ENCODE results near the gene PBX1.
A peak's percentile ranks its signal among the peaks of the same experiment; 100 is the strongest.

PBX1 gene

DNA sequence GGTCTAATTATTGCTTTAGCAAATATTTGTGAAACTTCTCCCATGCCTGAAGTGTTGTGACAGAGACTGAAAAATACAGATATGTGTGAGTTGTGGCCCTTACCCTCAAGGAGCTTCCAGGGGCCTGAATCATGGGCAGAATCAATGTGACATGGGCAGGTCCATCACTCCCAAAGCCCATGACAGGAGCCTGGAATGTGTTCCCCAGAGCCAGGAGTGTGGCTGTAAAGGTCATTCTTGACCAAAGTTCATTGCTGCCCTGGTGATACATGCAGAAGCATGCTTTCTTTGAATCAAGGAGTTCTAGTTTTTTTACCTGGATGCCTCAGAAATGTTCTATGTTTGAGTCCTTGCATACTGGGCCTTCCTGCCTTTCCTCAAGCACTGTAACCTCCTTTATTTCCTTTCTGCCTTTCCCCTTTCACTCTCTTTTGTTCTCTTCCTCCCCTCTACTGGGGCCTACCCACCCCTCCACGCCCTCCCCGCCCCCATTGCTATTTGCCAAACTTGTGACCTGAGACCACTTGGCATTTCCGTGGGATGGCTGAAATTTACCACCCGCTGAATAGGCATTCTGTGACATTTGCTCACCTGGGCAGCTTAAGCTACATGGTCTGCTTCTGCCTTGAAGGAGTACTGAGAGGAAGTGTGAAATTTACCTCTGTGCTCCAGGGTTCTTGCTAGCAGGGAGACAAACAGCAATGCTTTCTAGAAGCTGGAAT lies 19.7 kb downstream of the PBX1 start:
- Histone ChIP-seq H3K9me3 (ENCODE audit: control insufficient read depth, insufficient read depth, low read depth, low read length) (no peaks in the 10 kb centered on the region), H3K36me3 (ENCODE audit: control insufficient read depth in 2 of 2, insufficient read depth in 1 of 2, low read length in 2 of 2) (no peaks in the 10 kb centered on the region), H3K4me1 (ENCODE audit: control insufficient read depth, insufficient read depth, low read length) (no peaks in the 10 kb centered on the region; the same call in 1 of the 2 replicates), H3K27ac (ENCODE audit: extremely low read depth, low read depth, low read length) (no peak overlapping the region), H3K4me3 (ENCODE audit: low read depth, low read length) (no peak overlapping the region)
- ChIA-PET CTCF (interaction anchor here (0.6 kb wide), 1 partner anchor 52 kb away, joined by 3 read pairs; no protein-coding TSS in a partner anchor), POLR2A (no interaction called here)
- TF ChIP-seq ZNF48 (tag by site-specific recombination; IDR thresholded peaks at IDR 0.05), result no peak
- TF ChIP-seq ZNF707 (tag by site-specific recombination; IDR thresholded peaks at IDR 0.05), result no peak
- no peak for TF ChIP-seq SETDB1 (IDR thresholded peaks at IDR 0.05; ENCODE audit: insufficient read length, low read length)
- TF ChIP-seq ZNF302 (tag by site-specific recombination; IDR thresholded peaks at IDR 0.05; ENCODE audit: low read depth), result no peak
- no peak for TF ChIP-seq GLIS1 (tag by site-specific recombination; IDR thresholded peaks at IDR 0.05)
- peak; percentile 41; the same call in 1 of the 2 replicates for TF ChIP-seq ZFHX2 (tag by site-specific recombination; conservative IDR thresholded peaks at IDR 0.05)
- peak; percentile 83 for TF ChIP-seq EGR2 (tag by site-specific recombination; IDR thresholded peaks at IDR 0.05; ENCODE audit: low read depth)

DNA sequence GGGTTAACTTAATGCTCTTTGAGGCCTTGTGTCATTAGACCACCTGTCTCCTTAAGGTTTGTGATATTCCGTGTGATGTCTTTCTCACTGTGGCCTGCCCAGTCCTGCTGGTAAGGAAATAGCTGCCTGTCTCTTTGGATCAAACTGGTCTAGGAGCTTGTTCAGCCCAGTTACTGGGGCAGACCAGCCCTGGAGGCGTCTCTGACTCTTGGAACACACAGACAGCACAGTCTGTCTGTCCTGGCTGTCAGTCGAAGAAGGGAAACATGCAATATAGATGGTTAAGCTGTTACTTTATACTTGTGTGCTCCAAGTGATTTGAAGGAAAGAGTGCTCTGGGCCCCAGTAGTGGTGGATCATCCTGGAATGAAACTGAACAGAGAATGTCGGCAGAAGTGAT lies 20.4 kb downstream of the PBX1 start:
- Histone ChIP-seq H3K4me1 (ENCODE audit: control insufficient read depth, insufficient read depth, low read length) (no peaks in the 10 kb centered on the region; the same call in 1 of the 2 replicates), H3K36me3 (ENCODE audit: control insufficient read depth in 2 of 2, insufficient read depth in 1 of 2, low read length in 2 of 2) (no peaks in the 10 kb centered on the region), H3K27ac (ENCODE audit: extremely low read depth, low read depth, low read length) (no peak overlapping the region), H3K4me3 (ENCODE audit: low read depth, low read length) (no peak overlapping the region), H3K9me3 (ENCODE audit: control insufficient read depth, insufficient read depth, low read depth, low read length) (no peaks in the 10 kb centered on the region)
- POLR2A ChIA-PET, result no interaction called here
- TF ChIP-seq MEIS1 (CRISPR knock-in tag; IDR thresholded peaks at IDR 0.05; ENCODE audit: borderline replicate concordance) (no peak), ZNF623 (tag by site-specific recombination; IDR thresholded peaks at IDR 0.05) (no peak), ZBTB8A (tag by site-specific recombination; IDR thresholded peaks at IDR 0.05) (no peak), ZIC2 (tag by site-specific recombination; IDR thresholded peaks at IDR 0.05) (no peak)
- TF ChIP-seq, protein P1, sequence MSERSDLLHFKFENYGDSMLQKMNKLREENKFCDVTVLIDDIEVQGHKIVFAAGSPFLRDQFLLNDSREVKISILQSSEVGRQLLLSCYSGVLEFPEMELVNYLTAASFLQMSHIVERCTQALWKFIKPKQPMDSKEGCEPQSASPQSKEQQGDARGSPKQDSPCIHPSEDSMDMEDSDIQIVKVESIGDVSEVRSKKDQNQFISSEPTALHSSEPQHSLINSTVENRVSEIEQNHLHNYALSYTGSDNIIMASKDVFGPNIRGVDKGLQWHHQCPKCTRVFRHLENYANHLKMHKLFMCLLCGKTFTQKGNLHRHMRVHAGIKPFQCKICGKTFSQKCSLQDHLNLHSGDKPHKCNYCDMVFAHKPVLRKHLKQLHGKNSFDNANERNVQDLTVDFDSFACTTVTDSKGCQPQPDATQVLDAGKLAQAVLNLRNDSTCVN (tag by site-specific recombination; optimal IDR thresholded peaks at IDR 0.05), result no peak
- TF ChIP-seq, protein P2, sequence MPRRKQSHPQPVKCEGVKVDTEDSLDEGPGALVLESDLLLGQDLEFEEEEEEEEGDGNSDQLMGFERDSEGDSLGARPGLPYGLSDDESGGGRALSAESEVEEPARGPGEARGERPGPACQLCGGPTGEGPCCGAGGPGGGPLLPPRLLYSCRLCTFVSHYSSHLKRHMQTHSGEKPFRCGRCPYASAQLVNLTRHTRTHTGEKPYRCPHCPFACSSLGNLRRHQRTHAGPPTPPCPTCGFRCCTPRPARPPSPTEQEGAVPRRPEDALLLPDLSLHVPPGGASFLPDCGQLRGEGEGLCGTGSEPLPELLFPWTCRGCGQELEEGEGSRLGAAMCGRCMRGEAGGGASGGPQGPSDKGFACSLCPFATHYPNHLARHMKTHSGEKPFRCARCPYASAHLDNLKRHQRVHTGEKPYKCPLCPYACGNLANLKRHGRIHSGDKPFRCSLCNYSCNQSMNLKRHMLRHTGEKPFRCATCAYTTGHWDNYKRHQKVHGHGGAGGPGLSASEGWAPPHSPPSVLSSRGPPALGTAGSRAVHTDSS (tag by site-specific recombination; IDR thresholded peaks at IDR 0.05), result no peak
- CTCF ChIA-PET, result interaction anchor here (0.6 kb wide), 1 partner anchor 51 kb away, joined by 3 read pairs; no protein-coding TSS in a partner anchor

DNA sequence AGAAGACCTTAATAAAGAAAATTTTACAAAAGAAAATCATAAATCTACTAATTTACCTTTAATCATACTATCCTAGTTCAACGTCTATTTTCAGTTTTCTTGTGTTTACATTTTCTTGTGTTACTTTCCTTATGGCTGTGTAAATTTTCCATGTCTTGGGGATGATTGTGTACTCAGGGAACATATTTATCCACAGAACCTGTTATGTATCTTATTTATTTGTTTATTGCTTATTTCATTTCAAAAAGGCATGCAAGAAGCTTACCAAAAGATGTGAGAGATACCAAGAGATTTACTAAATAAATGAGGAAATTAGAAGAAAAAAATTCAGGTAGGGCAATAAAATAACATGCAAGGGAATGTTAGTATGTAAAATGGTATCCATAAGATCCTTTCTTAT lies 22.8 kb downstream of the PBX1 start:
- CTCF ChIA-PET, result no interaction called here
- Histone ChIP-seq H3K36me3 (ENCODE audit: control insufficient read depth in 2 of 2, insufficient read depth in 1 of 2, low read length in 2 of 2) (no peaks in the 10 kb centered on the region), H3K9me3 (ENCODE audit: control insufficient read depth, insufficient read depth, low read depth, low read length) (no peaks in the 10 kb centered on the region), H3K4me1 (ENCODE audit: control insufficient read depth, insufficient read depth, low read length) (peaks cover 5% of the 10 kb centered on the region), H3K4me3 (ENCODE audit: low read depth, low read length) (no peak overlapping the region), H3K27ac (ENCODE audit: extremely low read depth, low read depth, low read length) (no peak overlapping the region)
- no peak for TF ChIP-seq ZNF623 (tag by site-specific recombination; IDR thresholded peaks at IDR 0.05)
- POLR2A ChIA-PET, result no interaction called here

DNA sequence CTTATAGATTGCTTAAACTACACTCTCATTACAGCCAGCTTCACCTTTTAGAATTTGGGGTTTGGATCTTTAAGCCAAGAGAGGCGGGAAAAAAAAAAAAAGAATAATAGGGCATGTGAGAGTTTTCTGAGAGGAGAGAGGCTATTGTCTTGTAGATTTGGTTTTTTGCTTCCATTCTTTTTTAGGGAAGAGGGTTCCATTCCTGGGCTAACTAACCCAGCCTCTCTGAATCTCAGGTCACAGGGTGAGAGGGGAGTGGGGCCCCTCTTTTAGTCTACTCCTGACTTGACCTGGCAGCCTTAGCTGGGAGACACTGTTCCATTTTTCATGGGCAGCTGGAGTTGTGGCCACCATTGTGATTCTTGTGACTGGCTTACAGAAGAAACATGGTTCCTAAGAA lies 24.2 kb downstream of the PBX1 start:
- ChIA-PET CTCF (interaction anchor here (0.7 to 1.4 kb wide), 2 partner anchors 259 to 417 kb away, joined by 3 to 4 read pairs; no protein-coding TSS in a partner anchor), POLR2A (interaction anchor here (0.9 kb wide), 1 partner anchor 24 kb away, joined by 4 read pairs; the partner anchor contains the start of gene PBX1)
- Histone ChIP-seq H3K4me3 (ENCODE audit: low read depth, low read length) (no peak overlapping the region), H3K9me3 (ENCODE audit: control insufficient read depth, insufficient read depth, low read depth, low read length) (no peaks in the 10 kb centered on the region), H3K4me1 (ENCODE audit: control insufficient read depth, insufficient read depth, low read length) (peaks cover 7% of the 10 kb centered on the region; the same call in 1 of the 2 replicates), H3K27ac (ENCODE audit: extremely low read depth, low read depth, low read length) (no peak overlapping the region), H3K36me3 (ENCODE audit: control insufficient read depth in 2 of 2, insufficient read depth in 1 of 2, low read length in 2 of 2) (no peaks in the 10 kb centered on the region)
- TF ChIP-seq OSR2 (tag by site-specific recombination; IDR thresholded peaks at IDR 0.05), result no peak
- no peak for TF ChIP-seq ZNF433 (tag by site-specific recombination; IDR thresholded peaks at IDR 0.05; ENCODE audit: low read depth)
- no peak for TF ChIP-seq ZNF292 (tag by site-specific recombination; IDR thresholded peaks at IDR 0.05; ENCODE audit: borderline replicate concordance, low read depth)
- TF ChIP-seq ZNF654 (tag by site-specific recombination; IDR thresholded peaks at IDR 0.05; ENCODE audit: low read depth), result no peak
- no peak for TF ChIP-seq ZNF555 (tag by site-specific recombination; conservative IDR thresholded peaks at IDR 0.05)
- TF ChIP-seq, protein P3, sequence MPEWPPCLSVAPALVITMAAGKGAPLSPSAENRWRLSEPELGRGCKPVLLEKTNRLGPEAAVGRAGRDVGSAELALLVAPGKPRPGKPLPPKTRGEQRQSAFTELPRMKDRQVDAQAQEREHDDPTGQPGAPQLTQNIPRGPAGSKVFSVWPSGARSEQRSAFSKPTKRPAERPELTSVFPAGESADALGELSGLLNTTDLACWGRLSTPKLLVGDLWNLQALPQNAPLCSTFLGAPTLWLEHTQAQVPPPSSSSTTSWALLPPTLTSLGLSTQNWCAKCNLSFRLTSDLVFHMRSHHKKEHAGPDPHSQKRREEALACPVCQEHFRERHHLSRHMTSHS (tag by site-specific recombination; IDR thresholded peaks at IDR 0.05), result no peak
- no peak for TF ChIP-seq GLIS1 (tag by site-specific recombination; IDR thresholded peaks at IDR 0.05)
- no peak for TF ChIP-seq ZNF48 (tag by site-specific recombination; IDR thresholded peaks at IDR 0.05)
- TF ChIP-seq, protein P4, sequence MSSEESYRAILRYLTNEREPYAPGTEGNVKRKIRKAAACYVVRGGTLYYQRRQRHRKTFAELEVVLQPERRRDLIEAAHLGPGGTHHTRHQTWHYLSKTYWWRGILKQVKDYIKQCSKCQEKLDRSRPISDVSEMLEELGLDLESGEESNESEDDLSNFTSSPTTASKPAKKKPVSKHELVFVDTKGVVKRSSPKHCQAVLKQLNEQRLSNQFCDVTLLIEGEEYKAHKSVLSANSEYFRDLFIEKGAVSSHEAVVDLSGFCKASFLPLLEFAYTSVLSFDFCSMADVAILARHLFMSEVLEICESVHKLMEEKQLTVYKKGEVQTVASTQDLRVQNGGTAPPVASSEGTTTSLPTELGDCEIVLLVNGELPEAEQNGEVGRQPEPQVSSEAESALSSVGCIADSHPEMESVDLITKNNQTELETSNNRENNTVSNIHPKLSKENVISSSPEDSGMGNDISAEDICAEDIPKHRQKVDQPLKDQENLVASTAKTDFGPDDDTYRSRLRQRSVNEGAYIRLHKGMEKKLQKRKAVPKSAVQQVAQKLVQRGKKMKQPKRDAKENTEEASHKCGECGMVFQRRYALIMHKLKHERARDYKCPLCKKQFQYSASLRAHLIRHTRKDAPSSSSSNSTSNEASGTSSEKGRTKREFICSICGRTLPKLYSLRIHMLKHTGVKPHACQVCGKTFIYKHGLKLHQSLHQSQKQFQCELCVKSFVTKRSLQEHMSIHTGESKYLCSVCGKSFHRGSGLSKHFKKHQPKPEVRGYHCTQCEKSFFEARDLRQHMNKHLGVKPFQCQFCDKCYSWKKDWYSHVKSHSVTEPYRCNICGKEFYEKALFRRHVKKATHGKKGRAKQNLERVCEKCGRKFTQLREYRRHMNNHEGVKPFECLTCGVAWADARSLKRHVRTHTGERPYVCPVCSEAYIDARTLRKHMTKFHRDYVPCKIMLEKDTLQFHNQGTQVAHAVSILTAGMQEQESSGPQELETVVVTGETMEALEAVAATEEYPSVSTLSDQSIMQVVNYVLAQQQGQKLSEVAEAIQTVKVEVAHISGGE (tag by site-specific recombination; conservative IDR thresholded peaks at IDR 0.05; ENCODE audit: low read depth), result no peak
